Endothelial cell of umbilical vein (primary cell): ENCODE results near the gene C19orf73. TPM values are rescaled to one million over a fixed set of nuclear protein-coding genes. Genes with fewer than 3 reads are reported as not detected.

Source experiments
- BruUV-seq: library from RNA; stranded (reverse); fragments of 400-500 nt; replicated peaks from 2 replicates; lab custom pipeline; 2021; lab: Mats Ljungman, UMichigan
- CTCF ChIA-PET: fragments of 300-600, 350-600 bp; sonication (Branson Sonifier 250); formaldehyde crosslinking; loops from one replicate; lab custom pipeline; 2021; ENCODE audit warnings: antibody characterized with exemption, inconsistent platforms; lab: Charles Lee
- POLR2A ChIA-PET: fragments of 300-600, 350-600 bp; sonication (Branson Sonifier 250); formaldehyde crosslinking; loops from one replicate; lab custom pipeline; 2021; ENCODE audit warnings: antibody characterized with exemption, inconsistent platforms; lab: Charles Lee
- DNase-seq: peaks from one replicate; pipeline ENCODE4 v3.0.0-alpha.2; 2011; ENCODE audit warnings: low read depth, low spot score
- FAIRE-seq: peaks from 2 replicates; lab custom pipeline; 2011; peaks lifted over from hg19 to GRCh38; lab: Jason Lieb, UNC
- H2AFZ ChIP-seq: 2 replicates; pipeline ENCODE4 v1.6.0; 2012; ENCODE audit warnings: low read depth, low read length, control low read depth, inconsistent platforms
- H3K27ac ChIP-seq: 2 replicates; pipeline ENCODE4 v1.5.1; 2011; ENCODE audit warnings: low read depth, mild to moderate bottlenecking, control low read depth, low read length, moderate library complexity; ENCODE audit not compliant: insufficient read depth
- H3K27me3 ChIP-seq, 2 experiments: 2 replicates each; pipeline versions ENCODE4 v1.6.0 to v1.6.1; 2011; ENCODE audit warnings: low read length in 2 of 2, mixed read lengths in 1 of 2; ENCODE audit not compliant: control insufficient read depth in 2 of 2, insufficient read depth in 2 of 2
- H3K36me3 ChIP-seq, 2 experiments: 2 replicates in 1 of 2; 3 replicates in 1 of 2; pipeline ENCODE4 v1.5.1; 2011; ENCODE audit warnings: low read length in 2 of 2, mild to moderate bottlenecking in 1 of 2, moderate library complexity in 1 of 2; ENCODE audit not compliant: control insufficient read depth in 2 of 2, insufficient read depth in 2 of 2; ENCODE audit errors: extremely low read depth in 1 of 2
- H3K4me1 ChIP-seq: 3 replicates; pipeline ENCODE4 v1.5.1; 2011; ENCODE audit warnings: mild to moderate bottlenecking, low read length; ENCODE audit not compliant: control insufficient read depth, insufficient read depth; ENCODE audit errors: extremely low read depth
- H3K4me2 ChIP-seq: 2 replicates; pipeline ENCODE4 v1.6.1; 2011; ENCODE audit warnings: low read length, control low read depth, mixed read lengths; ENCODE audit not compliant: insufficient read depth
- H3K4me3 ChIP-seq, 3 experiments: fragments of 200-600 bp in 1 of 3; sonication (generic), shearing (Covaris generic) in 1 of 3; replicated peaks in 1 of 3; 2 replicates each; pipeline ENCODE4 v1.5.1; 2011 to 2016; ENCODE audit warnings: control low read depth in 3 of 3, low read length in 3 of 3, mild to moderate bottlenecking in 2 of 3, inconsistent platforms in 1 of 3, low read depth in 1 of 3, moderate library complexity in 1 of 3; ENCODE audit not compliant: insufficient read depth in 1 of 3
- H3K79me2 ChIP-seq: 2 replicates; pipeline ENCODE4 v1.6.0; 2012; ENCODE audit warnings: low read length, inconsistent platforms; ENCODE audit not compliant: control insufficient read depth, insufficient read depth
- H3K9ac ChIP-seq: replicated peaks from 2 replicates; pipeline ENCODE3; 2011; ENCODE audit warnings: low read length, control low read depth; ENCODE audit not compliant: insufficient read depth; ENCODE audit errors: extremely low read depth
- H3K9me1 ChIP-seq: replicated peaks from 3 replicates; pipeline ENCODE4 v1.6.0; 2011; ENCODE audit warnings: mild to moderate bottlenecking, low read length; ENCODE audit not compliant: control insufficient read depth, insufficient read depth; ENCODE audit errors: extremely low read depth
- H3K9me3 ChIP-seq: replicated peaks from 2 replicates; pipeline ENCODE4 v1.5.1; 2012; ENCODE audit warnings: low read length, inconsistent platforms; ENCODE audit not compliant: control insufficient read depth, insufficient read depth
- H4K20me1 ChIP-seq: replicated peaks from 2 replicates; pipeline ENCODE3; 2011; ENCODE audit warnings: mild to moderate bottlenecking, low read length; ENCODE audit not compliant: control insufficient read depth, insufficient read depth; ENCODE audit errors: extremely low read depth
- CTCF ChIP-seq, 2 donors: IDR thresholded peaks; 1 replicate in 1 of 2; 2 replicates in 1 of 2; pipeline ENCODE4 v1.5.1; 2011; ENCODE audit warnings: low read length in 2 of 2, mild to moderate bottlenecking in 2 of 2, moderate library complexity in 2 of 2, control low read depth in 1 of 2, inconsistent platforms in 1 of 2, low read depth in 1 of 2; ENCODE audit not compliant: insufficient read depth in 1 of 2; ENCODE audit errors: extremely low read depth in 1 of 2
- EZH2 ChIP-seq: IDR thresholded peaks from 2 replicates; pipeline ENCODE4 v1.6.1; 2012; ENCODE audit warnings: borderline replicate concordance, low read depth, mild to moderate bottlenecking, moderate library complexity, low read length, inconsistent platforms; ENCODE audit not compliant: severe bottlenecking
- FOS ChIP-seq: IDR thresholded peaks from 2 replicates; pipeline ENCODE4 v1.6.1; 2011; ENCODE audit warnings: mild to moderate bottlenecking, low read length, moderate library complexity, borderline replicate concordance; ENCODE audit not compliant: insufficient read depth
- GATA2 ChIP-seq: IDR thresholded peaks from 2 replicates; pipeline ENCODE4 v1.7.0; 2011; ENCODE audit warnings: low read depth, mild to moderate bottlenecking, moderate library complexity, mixed read lengths, low read length; ENCODE audit not compliant: insufficient read length, insufficient read depth
- JUN ChIP-seq: IDR thresholded peaks from 2 replicates; pipeline ENCODE4 v1.6.1; 2011; ENCODE audit warnings: borderline replicate concordance, low read depth; ENCODE audit not compliant: insufficient read length, insufficient read depth
- MYC ChIP-seq: IDR thresholded peaks from one replicate; pipeline ENCODE4 v1.6.1; 2011; ENCODE audit warnings: mild to moderate bottlenecking, low read depth, low read length
- POLR2A ChIP-seq: IDR thresholded peaks from 2 replicates; pipeline ENCODE4 v1.6.1; 2012; ENCODE audit warnings: low read depth, mild to moderate bottlenecking, control low read depth, low read length
- POLR2AphosphoS5 ChIP-seq: IDR thresholded peaks from 2 replicates; pipeline ENCODE4 v1.6.1; 2012; ENCODE audit warnings: low read depth, mild to moderate bottlenecking, control low read depth, low read length, moderate library complexity; ENCODE audit not compliant: insufficient read depth
- dilution Hi-C: fragments of 300-500 bp; cut with MboI; formaldehyde crosslinking; loops from one replicate; pipeline ENCODE4 v1.15.0; 2019; ENCODE audit warnings: low sequenced_read_pairs; ENCODE audit not compliant: extremely low pct_ligation_motif_present
- intact Hi-C: fragments of 100-400 bp; cut with micrococcal nuclease; formaldehyde crosslinking; loops from one replicate; pipeline ENCODE4 v1.10.0; 2022
- polyA plus RNA-seq, 4 experiments: library from polyadenylated mRNA; depleted of rRNA in 3 of 4; stranded (reverse) in 3 of 4; unstranded in 1 of 4; fragments of >200 nt; gene quantifications; 2 replicates each; pipeline versions ENCODE4 v1.2.1 to v1.2.3, GENCODE V29; 2011 to 2012; ENCODE audit warnings: missing spikeins in 1 of 4
- total RNA-seq: library from RNA; stranded (reverse); gene quantifications from 2 replicates; pipeline ENCODE4 v1.2.3, GENCODE V29; 2021
- TF ChIP-seq, protein P1 (sequence below): IDR thresholded peaks from 2 replicates; pipeline ENCODE4 v1.6.1; 2011; ENCODE audit not compliant: insufficient read depth, insufficient read length

The C19orf73 gene
- total and polyA plus RNA-seq, 2 donors (not counting 3 experiments of a cell fraction or from before 2014, with no cell fraction given): 1.8 TPM; not detected in 1

DNA sequence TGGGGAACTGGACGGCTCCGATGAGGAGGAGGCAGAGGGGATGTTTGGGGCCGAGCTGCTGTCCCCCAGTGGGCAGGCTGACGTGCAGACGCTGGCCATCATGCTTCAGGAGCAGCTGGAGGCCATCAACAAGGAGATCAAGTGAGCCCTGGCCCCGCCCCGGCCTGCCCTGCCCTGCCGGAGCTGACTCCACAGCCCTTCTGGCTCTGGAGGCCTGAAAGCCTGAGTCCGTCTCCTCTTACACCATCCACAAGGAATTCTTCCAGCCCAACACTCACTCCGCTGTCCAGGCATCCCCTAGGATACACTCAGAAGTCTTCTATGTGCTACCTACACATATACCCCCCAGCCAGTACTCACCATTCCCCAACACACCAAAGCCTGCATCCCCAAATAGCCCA, 17.8 kb upstream of the C19orf73 start:
- Histone ChIP-seq H3K36me3 (no peaks in the 10 kb centered on the region), H2AFZ (no peak overlapping the region), H3K27me3 (peaks cover 0 to 7% of the 10 kb centered on the region in 2 experiments), H3K9ac (no peak overlapping the region), H3K4me1 (no peaks in the 10 kb centered on the region), H3K4me3 (no peak overlapping the region), H3K9me3 (no peaks in the 10 kb centered on the region), H3K27ac (no peak overlapping the region), H3K4me2 (no peak overlapping the region), H3K9me1 (no peaks in the 10 kb centered on the region), H3K79me2 (no peaks in the 10 kb centered on the region), H4K20me1 (no peaks in the 10 kb centered on the region)
- TF ChIP-seq POLR2AphosphoS5: no peak
- no peak for TF ChIP-seq FOS
- TF ChIP-seq POLR2A: no peak
- no peak for TF ChIP-seq EZH2
- no peak for TF ChIP-seq CTCF (IDR thresholded peaks at IDR 0.05; ENCODE audit: extremely low read depth in 1 of 2, insufficient read depth in 1 of 2, low read depth in 1 of 2, low read length in 2 of 2)
- TF ChIP-seq JUN: no peak
- TF ChIP-seq, protein P1, sequence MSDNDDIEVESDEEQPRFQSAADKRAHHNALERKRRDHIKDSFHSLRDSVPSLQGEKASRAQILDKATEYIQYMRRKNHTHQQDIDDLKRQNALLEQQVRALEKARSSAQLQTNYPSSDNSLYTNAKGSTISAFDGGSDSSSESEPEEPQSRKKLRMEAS: no peak
- no peak for TF ChIP-seq MYC
- no peak for TF ChIP-seq GATA2
- POLR2A ChIA-PET: no interaction called here
- intact Hi-C loops (no loop called here), dilution Hi-C loops (no loop called here)
- FAIRE-seq: no peak
- no TSS peak for BruUV-seq
- CTCF ChIA-PET: interaction anchor here (1.2 to 5.2 kb wide), 3 partner anchors 9 to 62 kb away, joined by 3 to 35 read pairs (median 13); no protein-coding TSS in a partner anchor
- DNase-seq: no peak
